Endothelial cell of umbilical vein (primary cell): ENCODE data around the gene NRF1. TPM values are rescaled to one million over a fixed set of nuclear protein-coding genes. Genes with fewer than 3 reads are reported as not detected.

Experiments
- BruUV-seq: library from RNA; stranded (reverse); fragments of 400-500 nt; replicated peaks from 2 replicates; lab custom pipeline; 2021; lab: Mats Ljungman, UMichigan
- CTCF ChIA-PET: fragments of 300-600, 350-600 bp; sonication (Branson Sonifier 250); formaldehyde crosslinking; loops from one replicate; lab custom pipeline; 2021; ENCODE audit warnings: antibody characterized with exemption, inconsistent platforms; lab: Charles Lee
- POLR2A ChIA-PET: fragments of 300-600, 350-600 bp; sonication (Branson Sonifier 250); formaldehyde crosslinking; loops from one replicate; lab custom pipeline; 2021; ENCODE audit warnings: antibody characterized with exemption, inconsistent platforms; lab: Charles Lee
- DNase-seq: peaks from one replicate; pipeline ENCODE4 v3.0.0-alpha.2; 2011; ENCODE audit warnings: low read depth, low spot score
- FAIRE-seq: peaks from 2 replicates; lab custom pipeline; 2011; peaks lifted over from hg19 to GRCh38; lab: Jason Lieb, UNC
- H2AFZ ChIP-seq: 2 replicates; pipeline ENCODE4 v1.6.0; 2012; ENCODE audit warnings: low read depth, low read length, control low read depth, inconsistent platforms
- H3K27ac ChIP-seq: 2 replicates; pipeline ENCODE4 v1.5.1; 2011; ENCODE audit warnings: low read depth, mild to moderate bottlenecking, control low read depth, low read length, moderate library complexity; ENCODE audit not compliant: insufficient read depth
- H3K27me3 ChIP-seq, 2 experiments: 2 replicates each; pipeline versions ENCODE4 v1.6.0 to v1.6.1; 2011; ENCODE audit warnings: low read length in 2 of 2, mixed read lengths in 1 of 2; ENCODE audit not compliant: control insufficient read depth in 2 of 2, insufficient read depth in 2 of 2
- H3K36me3 ChIP-seq, 2 experiments: 2 replicates in 1 of 2; 3 replicates in 1 of 2; pipeline ENCODE4 v1.5.1; 2011; ENCODE audit warnings: low read length in 2 of 2, mild to moderate bottlenecking in 1 of 2, moderate library complexity in 1 of 2; ENCODE audit not compliant: control insufficient read depth in 2 of 2, insufficient read depth in 2 of 2; ENCODE audit errors: extremely low read depth in 1 of 2
- H3K4me1 ChIP-seq: 3 replicates; pipeline ENCODE4 v1.5.1; 2011; ENCODE audit warnings: mild to moderate bottlenecking, low read length; ENCODE audit not compliant: control insufficient read depth, insufficient read depth; ENCODE audit errors: extremely low read depth
- H3K4me2 ChIP-seq: 2 replicates; pipeline ENCODE4 v1.6.1; 2011; ENCODE audit warnings: low read length, control low read depth, mixed read lengths; ENCODE audit not compliant: insufficient read depth
- H3K4me3 ChIP-seq, 3 experiments: fragments of 200-600 bp in 1 of 3; sonication (generic), shearing (Covaris generic) in 1 of 3; replicated peaks in 1 of 3; 2 replicates each; pipeline ENCODE4 v1.5.1; 2011 to 2016; ENCODE audit warnings: control low read depth in 3 of 3, low read length in 3 of 3, mild to moderate bottlenecking in 2 of 3, inconsistent platforms in 1 of 3, low read depth in 1 of 3, moderate library complexity in 1 of 3; ENCODE audit not compliant: insufficient read depth in 1 of 3
- H3K79me2 ChIP-seq: 2 replicates; pipeline ENCODE4 v1.6.0; 2012; ENCODE audit warnings: low read length, inconsistent platforms; ENCODE audit not compliant: control insufficient read depth, insufficient read depth
- H3K9ac ChIP-seq: replicated peaks from 2 replicates; pipeline ENCODE3; 2011; ENCODE audit warnings: low read length, control low read depth; ENCODE audit not compliant: insufficient read depth; ENCODE audit errors: extremely low read depth
- H3K9me1 ChIP-seq: replicated peaks from 3 replicates; pipeline ENCODE4 v1.6.0; 2011; ENCODE audit warnings: mild to moderate bottlenecking, low read length; ENCODE audit not compliant: control insufficient read depth, insufficient read depth; ENCODE audit errors: extremely low read depth
- H3K9me3 ChIP-seq: replicated peaks from 2 replicates; pipeline ENCODE4 v1.5.1; 2012; ENCODE audit warnings: low read length, inconsistent platforms; ENCODE audit not compliant: control insufficient read depth, insufficient read depth
- H4K20me1 ChIP-seq: replicated peaks from 2 replicates; pipeline ENCODE3; 2011; ENCODE audit warnings: mild to moderate bottlenecking, low read length; ENCODE audit not compliant: control insufficient read depth, insufficient read depth; ENCODE audit errors: extremely low read depth
- CTCF ChIP-seq, 2 donors: IDR thresholded peaks; 1 replicate in 1 of 2; 2 replicates in 1 of 2; pipeline ENCODE4 v1.5.1; 2011; ENCODE audit warnings: low read length in 2 of 2, mild to moderate bottlenecking in 2 of 2, moderate library complexity in 2 of 2, control low read depth in 1 of 2, inconsistent platforms in 1 of 2, low read depth in 1 of 2; ENCODE audit not compliant: insufficient read depth in 1 of 2; ENCODE audit errors: extremely low read depth in 1 of 2
- EZH2 ChIP-seq: IDR thresholded peaks from 2 replicates; pipeline ENCODE4 v1.6.1; 2012; ENCODE audit warnings: borderline replicate concordance, low read depth, mild to moderate bottlenecking, moderate library complexity, low read length, inconsistent platforms; ENCODE audit not compliant: severe bottlenecking
- GATA2 ChIP-seq: IDR thresholded peaks from 2 replicates; pipeline ENCODE4 v1.7.0; 2011; ENCODE audit warnings: low read depth, mild to moderate bottlenecking, moderate library complexity, mixed read lengths, low read length; ENCODE audit not compliant: insufficient read length, insufficient read depth
- MYC ChIP-seq: IDR thresholded peaks from one replicate; pipeline ENCODE4 v1.6.1; 2011; ENCODE audit warnings: mild to moderate bottlenecking, low read depth, low read length
- POLR2A ChIP-seq: IDR thresholded peaks from 2 replicates; pipeline ENCODE4 v1.6.1; 2012; ENCODE audit warnings: low read depth, mild to moderate bottlenecking, control low read depth, low read length
- POLR2AphosphoS5 ChIP-seq: IDR thresholded peaks from 2 replicates; pipeline ENCODE4 v1.6.1; 2012; ENCODE audit warnings: low read depth, mild to moderate bottlenecking, control low read depth, low read length, moderate library complexity; ENCODE audit not compliant: insufficient read depth
- dilution Hi-C: fragments of 300-500 bp; cut with MboI; formaldehyde crosslinking; loops from one replicate; pipeline ENCODE4 v1.15.0; 2019; ENCODE audit warnings: low sequenced_read_pairs; ENCODE audit not compliant: extremely low pct_ligation_motif_present
- intact Hi-C: fragments of 100-400 bp; cut with micrococcal nuclease; formaldehyde crosslinking; loops from one replicate; pipeline ENCODE4 v1.10.0; 2022
- polyA plus RNA-seq, 4 experiments: library from polyadenylated mRNA; depleted of rRNA in 3 of 4; stranded (reverse) in 3 of 4; unstranded in 1 of 4; fragments of >200 nt; gene quantifications; 2 replicates each; pipeline versions ENCODE4 v1.2.1 to v1.2.3, GENCODE V29; 2011 to 2012; ENCODE audit warnings: missing spikeins in 1 of 4
- total RNA-seq: library from RNA; stranded (reverse); gene quantifications from 2 replicates; pipeline ENCODE4 v1.2.3, GENCODE V29; 2021

The NRF1 gene
- total and polyA plus RNA-seq, 2 donors (not counting 3 experiments of a cell fraction or from before 2014, with no cell fraction given), result 14.6 to 20.3 TPM

DNA sequence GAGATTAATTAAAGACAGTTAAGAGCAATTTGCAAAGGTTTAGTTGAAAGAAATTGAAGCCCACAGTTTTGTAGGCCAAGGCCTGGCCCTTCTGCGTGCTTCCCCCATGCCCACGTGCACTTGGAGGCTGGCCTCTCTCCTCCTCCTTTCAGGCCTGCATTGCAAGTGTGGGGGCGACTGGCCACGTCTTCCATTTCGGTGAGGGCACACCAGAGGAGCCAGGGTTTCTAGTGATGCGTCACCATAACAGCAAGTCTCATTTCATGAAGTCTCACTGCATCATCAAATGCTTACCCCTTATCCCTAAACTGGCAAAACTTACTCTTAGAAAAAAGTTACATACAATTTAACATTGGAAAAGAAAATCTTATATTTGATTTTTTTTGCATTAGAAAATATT lies 141.2 kb downstream of the NRF1 start:
- H3K4me1 ChIP-seq, result no peaks in the 10 kb centered on the region
- DNase-seq, result no peak
- POLR2A ChIA-PET, result no interaction called here
- no peaks in the 10 kb centered on the region for H3K9me3 ChIP-seq
- intact Hi-C loops, result no loop called here
- no peaks in the 10 kb centered on the region for H3K9me1 ChIP-seq
- no peak for TF ChIP-seq CTCF (IDR thresholded peaks at IDR 0.05; ENCODE audit: extremely low read depth in 1 of 2, insufficient read depth in 1 of 2, low read depth in 1 of 2, low read length in 2 of 2)
- TF ChIP-seq EZH2, result no peak
- TF ChIP-seq MYC, result no peak
- TF ChIP-seq GATA2, result no peak
- no peak for TF ChIP-seq POLR2A
- H3K27me3 ChIP-seq, result no peaks in the 10 kb centered on the region
- no peak overlapping the region for H3K4me2 ChIP-seq
- H3K4me3 ChIP-seq, result no peak overlapping the region
- dilution Hi-C loops, result no loop called here
- H4K20me1 ChIP-seq, result no peaks in the 10 kb centered on the region
- no peak overlapping the region for H3K9ac ChIP-seq
- peaks cover 5% of the 10 kb centered on the region in 2 experiments for H3K36me3 ChIP-seq
- no TSS peak for BruUV-seq
- CTCF ChIA-PET, result interaction anchor here (0.9 kb wide), 1 partner anchor 12 kb away, joined by 3 read pairs; no protein-coding TSS in a partner anchor
- no peak overlapping the region for H3K27ac ChIP-seq
- no peak for FAIRE-seq
- H3K79me2 ChIP-seq, result no peaks in the 10 kb centered on the region
- no peak overlapping the region for H2AFZ ChIP-seq

DNA sequence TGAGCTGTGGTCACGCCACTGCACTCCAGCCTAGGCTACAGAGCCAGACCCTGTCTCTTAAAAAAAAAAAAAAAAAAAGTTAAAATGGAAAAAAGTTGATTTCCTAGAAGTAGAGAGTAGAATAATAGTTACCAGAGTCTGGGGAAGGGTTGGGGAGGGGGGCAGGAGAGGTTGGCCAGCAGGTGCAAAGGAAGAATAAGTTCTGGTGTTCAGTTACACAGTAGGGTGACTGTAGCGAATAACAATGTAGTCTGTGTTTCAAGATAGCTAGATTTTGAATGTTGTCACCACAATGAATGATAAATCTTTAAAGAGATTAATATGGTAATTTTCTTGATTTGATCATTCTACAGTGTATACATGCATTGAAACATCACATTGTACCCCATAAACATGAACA lies 142.9 kb downstream of the NRF1 start:
- dilution Hi-C loops (no loop called here), intact Hi-C loops (no loop called here)
- Histone ChIP-seq H3K9me3 (no peaks in the 10 kb centered on the region), H3K4me2 (no peak overlapping the region), H3K9ac (no peak overlapping the region), H3K36me3 (peaks cover 2 to 5% of the 10 kb centered on the region in 2 experiments), H2AFZ (no peak overlapping the region), H3K4me1 (no peaks in the 10 kb centered on the region), H4K20me1 (no peaks in the 10 kb centered on the region), H3K27me3 (no peaks in the 10 kb centered on the region), H3K4me3 (no peak overlapping the region), H3K79me2 (no peaks in the 10 kb centered on the region), H3K9me1 (no peaks in the 10 kb centered on the region), H3K27ac (no peak overlapping the region)
- BruUV-seq, result no TSS peak
- no peak for DNase-seq
- FAIRE-seq, result no peak
- TF ChIP-seq POLR2AphosphoS5 (no peak), EZH2 (no peak), GATA2 (no peak), CTCF (IDR thresholded peaks at IDR 0.05; ENCODE audit: extremely low read depth in 1 of 2, insufficient read depth in 1 of 2, low read depth in 1 of 2, low read length in 2 of 2) (no peak)
- ChIA-PET CTCF (no interaction called here), POLR2A (no interaction called here)
